HepG2 (cell line): Measurements from ENCODE around the gene TMED6. TPM values are rescaled to one million over a fixed set of nuclear protein-coding genes. Genes with fewer than 3 reads are reported as not detected.
A peak's percentile ranks its signal among the peaks of the same experiment; 100 is the strongest.

Experiments used
- ARID5B ChIP-seq: IDR thresholded peaks from 2 replicates; pipeline ENCODE4 v1.4.0; 2020; ENCODE audit warnings: mild to moderate bottlenecking, missing genetic modification reagents
- CEBPG ChIP-seq: IDR thresholded peaks from 2 replicates; pipeline ENCODE4 v1.6.1; 2016
- HMGXB4 ChIP-seq, 2 experiments: sonication (generic) in 1 of 2; formaldehyde crosslinking in 1 of 2; IDR thresholded peaks; 2 replicates each; pipeline versions ENCODE4 v1.4.0 to v1.6.1; 2018 to 2020; ENCODE audit warnings: missing genetic modification reagents in 2 of 2, borderline replicate concordance in 1 of 2, low read depth in 1 of 2, mild to moderate bottlenecking in 1 of 2, missing biosample characterization in 1 of 2
- HNF4G ChIP-seq, 2 experiments: sonication (generic) in 1 of 2; formaldehyde crosslinking in 1 of 2; IDR thresholded peaks; 2 replicates each; pipeline versions ENCODE4 v1.4.0 to v1.6.1; 2011 to 2020; ENCODE audit warnings: borderline replicate concordance in 2 of 2, low read depth in 2 of 2, mild to moderate bottlenecking in 2 of 2, low read length in 1 of 2, missing genetic modification reagents in 1 of 2, moderate library complexity in 1 of 2
- MAFF ChIP-seq: IDR thresholded peaks from 2 replicates; pipeline ENCODE4 v1.6.1; 2011; ENCODE audit warnings: low read depth, low read length, improper control_type of control experiment
- NR2C2 ChIP-seq: sonication (generic); formaldehyde crosslinking; IDR thresholded peaks from 2 replicates; pipeline ENCODE4 v1.4.0; 2020; ENCODE audit warnings: missing genetic modification reagents, mild to moderate bottlenecking, moderate library complexity, borderline replicate concordance
- NR2F2 ChIP-seq: IDR thresholded peaks from 2 replicates; pipeline ENCODE4 v1.6.1; 2012; ENCODE audit warnings: low read depth, inconsistent platforms, borderline replicate concordance
- RBFOX2 ChIP-seq: fragments of 200-400 bp; formaldehyde crosslinking; IDR thresholded peaks from 2 replicates; pipeline ENCODE4 v1.6.1; 2017; ENCODE audit warnings: low read depth, mild to moderate bottlenecking, low read length
- RELA ChIP-seq: sonication (generic); formaldehyde crosslinking; IDR thresholded peaks from 2 replicates; pipeline ENCODE4 v1.4.0; 2020; ENCODE audit warnings: missing genetic modification reagents
- SCMH1 ChIP-seq: sonication (generic); formaldehyde crosslinking; IDR thresholded peaks from 2 replicates; pipeline ENCODE4 v1.9.0; 2021; ENCODE audit warnings: missing genetic modification reagents, mild to moderate bottlenecking, borderline replicate concordance
- SOX5 ChIP-seq: IDR thresholded peaks from 2 replicates; pipeline ENCODE4 v1.6.1; 2016; ENCODE audit warnings: borderline replicate concordance
- SRSF4 ChIP-seq: fragments of 200-400 bp; formaldehyde crosslinking; IDR thresholded peaks from one replicate; pipeline ENCODE4 v1.6.1; 2018; ENCODE audit warnings: mild to moderate bottlenecking, low read depth, low read length, moderate library complexity; ENCODE audit not compliant: poor library complexity, severe bottlenecking
- ZKSCAN1 ChIP-seq: fragments of 150-350 bp; IDR thresholded peaks from 2 replicates; pipeline ENCODE4 v1.6.1; 2014; ENCODE audit warnings: low read length
- ZNF256 ChIP-seq: sonication (generic); formaldehyde crosslinking; conservative IDR thresholded peaks from 2 replicates; pipeline ENCODE4 v1.4.0; 2020; ENCODE audit warnings: missing genetic modification reagents
- ZNF687 ChIP-seq: sonication (generic); formaldehyde crosslinking; IDR thresholded peaks from 2 replicates; pipeline ENCODE4 v1.5.1; 2020; ENCODE audit warnings: mild to moderate bottlenecking, missing genetic modification reagents, moderate library complexity
- ZNF710 ChIP-seq: sonication (generic); formaldehyde crosslinking; IDR thresholded peaks from 2 replicates; pipeline ENCODE4 v1.5.0; 2020; ENCODE audit warnings: mild to moderate bottlenecking, missing genetic modification reagents, borderline replicate concordance
- polyA plus RNA-seq, 8 experiments: library from polyadenylated mRNA; depleted of rRNA in 3 of 8; stranded (reverse) in 7 of 8; unstranded in 1 of 8; fragments of >200 nt; fragmentation: Illumina TruSeq in 4 of 8; extraction: Trizol in 4 of 8; gene quantifications; 2 replicates each; pipeline versions ENCODE4 v1.2.1 to v1.2.3, GENCODE V29; 2011 to 2016; ENCODE audit warnings: low read depth in 4 of 8, missing spikeins in 1 of 8, mixed read lengths in 1 of 8; ENCODE audit not compliant: insufficient read depth in 1 of 8
- total RNA-seq, 5 experiments: library from RNA; depleted of rRNA; stranded (reverse); fragments of >200 nt; fragmentation: Illumina TruSeq; extraction: Trizol; gene quantifications; 2 replicates each; pipeline ENCODE4 v1.2.3, GENCODE V29; 2016; ENCODE audit warnings: low read depth in 1 of 5

The TMED6 gene
- total and polyA plus RNA-seq, 2 of the 13 experiments (the other 11 are each of a cell fraction or from before 2014, with no cell fraction given), result 9.8 to 14.4 TPM

- no peak for TF ChIP-seq RBFOX2
- TF ChIP-seq MAFF, result peak; percentile 98
- TF ChIP-seq HMGXB4 (CRISPR knock-in tag; IDR thresholded peaks at IDR 0.05; ENCODE audit: borderline replicate concordance in 1 of 2, low read depth in 1 of 2), result 0 out of 4 replicates have a peak, but pooled peaks of 1 of the 2 experiments have one; percentile 18
- no peak for TF ChIP-seq ZKSCAN1
- peak; percentile 55 for TF ChIP-seq ARID5B (CRISPR knock-in tag)
- 0 out of 2 replicates have a peak, but pooled peaks have one; percentile 11 for TF ChIP-seq SOX5 (CRISPR knock-in tag)
- TF ChIP-seq SRSF4, result no peak
- 0 out of 2 replicates have a peak, but pooled peaks have one; percentile 32 for TF ChIP-seq ZNF256 (CRISPR knock-in tag)
- no peak for TF ChIP-seq RELA (CRISPR knock-in tag)
- TF ChIP-seq SCMH1 (CRISPR knock-in tag), result no peak
- peak; percentile 35; the same call in 1 of the 2 replicates for TF ChIP-seq ZNF687
- TF ChIP-seq NR2C2 (CRISPR knock-in tag), result peak; percentile 54; the same call in 1 of the 2 replicates
- TF ChIP-seq CEBPG (CRISPR knock-in tag), result 0 out of 2 replicates have a peak, but pooled peaks have one; percentile 14
- peak; percentile 75; the same call in 1 of the 2 replicates for TF ChIP-seq ZNF710 (CRISPR knock-in tag)
- TF ChIP-seq NR2F2, result peak; percentile 49; the same call in 1 of the 2 replicates
- TF ChIP-seq HNF4G (IDR thresholded peaks at IDR 0.05; ENCODE audit: borderline replicate concordance, low read depth, low read length), result no peak
- no peak for TF ChIP-seq HNF4G (CRISPR knock-in tag; IDR thresholded peaks at IDR 0.05; ENCODE audit: borderline replicate concordance, low read depth)
Observed at GRCh38 chr16:69376393-69377059, 24.9 kb upstream of the TMED6 start (continued).
